H1 (cell line): ENCODE data around the gene CIITA. TPM values are rescaled to one million over a fixed set of nuclear protein-coding genes. Genes with fewer than 3 reads are reported as not detected.

Experiments
- CTCF ChIA-PET: fragments of 300-600 bp; sonication (Branson Sonifier 250); formaldehyde crosslinking; loops from one replicate; lab custom pipeline; 2021; ENCODE audit not compliant: partially characterized antibody; lab: Charles Lee
- POLR2A ChIA-PET: fragments of 300-600 bp; sonication (Branson Sonifier 250); formaldehyde crosslinking; loops from one replicate; lab custom pipeline; 2021; ENCODE audit warnings: inconsistent platforms; ENCODE audit not compliant: partially characterized antibody; lab: Charles Lee
- DNase-seq, 2 experiments: peaks; one replicate each; pipeline versions ENCODE4 v3.0.0 to v3.0.0-alpha.2; 2010 to 2022; ENCODE audit warnings: low spot score in 2 of 2, low read depth in 1 of 2, mixed read lengths in 1 of 2
- FAIRE-seq: peaks from 2 replicates; lab custom pipeline; 2011; peaks lifted over from hg19 to GRCh38; lab: Jason Lieb, UNC
- H2AFZ ChIP-seq: 2 replicates; pipeline ENCODE4 v1.8.1; 2012; ENCODE audit warnings: low read length, inconsistent platforms
- H2AK5ac ChIP-seq: 2 replicates; pipeline ENCODE4 v1.6.1; 2013; ENCODE audit warnings: low read depth, low read length
- H2BK120ac ChIP-seq: replicated peaks from 2 replicates; pipeline ENCODE3; 2013; ENCODE audit warnings: low read depth, low read length, inconsistent platforms
- H2BK12ac ChIP-seq: 2 replicates; pipeline ENCODE4 v1.6.1; 2013; ENCODE audit warnings: low read depth, low read length
- H2BK15ac ChIP-seq: 2 replicates; pipeline ENCODE4 v1.6.1; 2013; ENCODE audit warnings: low read length
- H2BK20ac ChIP-seq: 2 replicates; pipeline ENCODE4 v1.6.1; 2013; ENCODE audit warnings: low read length
- H2BK5ac ChIP-seq: 2 replicates; pipeline ENCODE4 v1.6.1; 2013; ENCODE audit warnings: low read depth, low read length
- H3K14ac ChIP-seq: 2 replicates; pipeline ENCODE4 v1.6.1; 2013; ENCODE audit warnings: inconsistent platforms; ENCODE audit not compliant: insufficient read length
- H3K18ac ChIP-seq: 2 replicates; pipeline ENCODE4 v1.6.1; 2013; ENCODE audit warnings: low read length; ENCODE audit errors: extremely low read depth
- H3K23ac ChIP-seq: 2 replicates; pipeline ENCODE4 v1.6.1; 2013; ENCODE audit warnings: inconsistent platforms; ENCODE audit not compliant: insufficient read length
- H3K23me2 ChIP-seq: 2 replicates; pipeline ENCODE4 v1.6.1; 2013; ENCODE audit warnings: low read depth, low read length
- H3K27ac ChIP-seq: 2 replicates; pipeline ENCODE4 v1.6.1; 2011; ENCODE audit warnings: low read depth, low read length, inconsistent platforms
- H3K27me3 ChIP-seq, 4 experiments: replicated peaks in 1 of 4; 1 replicate in 1 of 4; 2 replicates in 3 of 4; pipeline versions ENCODE4 v1.6.1 to v1.8.1; 2011 to 2013; ENCODE audit warnings: low read length in 3 of 4, mild to moderate bottlenecking in 3 of 4, inconsistent platforms in 2 of 4, mixed read lengths in 2 of 4, moderate library complexity in 1 of 4; ENCODE audit not compliant: control insufficient read depth in 3 of 4, insufficient read depth in 3 of 4; ENCODE audit errors: extremely low read depth in 1 of 4
- H3K36me3 ChIP-seq, 4 experiments: 2 replicates each; pipeline versions ENCODE4 v1.6.1 to v1.8.1; 2011 to 2013; ENCODE audit warnings: mild to moderate bottlenecking in 4 of 4, low read length in 3 of 4, moderate library complexity in 2 of 4, control low read depth in 1 of 4, inconsistent platforms in 1 of 4; ENCODE audit not compliant: insufficient read depth in 4 of 4, control insufficient read depth in 2 of 4
- H3K4ac ChIP-seq: replicated peaks from 2 replicates; pipeline ENCODE3; 2013; ENCODE audit warnings: low read length, low read depth, mixed read lengths, inconsistent platforms; ENCODE audit not compliant: insufficient read length
- H3K4me1 ChIP-seq, 4 experiments: replicated peaks in 1 of 4; 1 replicate in 1 of 4; 2 replicates in 3 of 4; pipeline versions ENCODE4 v1.6.1 to v1.8.1; 2011 to 2013; ENCODE audit warnings: low read length in 3 of 4, inconsistent platforms in 2 of 4, mixed read lengths in 1 of 4; ENCODE audit not compliant: insufficient read depth in 4 of 4, control insufficient read depth in 3 of 4
- H3K4me2 ChIP-seq, 2 experiments: 2 replicates each; pipeline versions ENCODE4 v1.6.1 to v1.8.1; 2011 to 2013; ENCODE audit warnings: low read depth in 2 of 2, low read length in 2 of 2, control low read depth in 1 of 2, inconsistent platforms in 1 of 2, mild to moderate bottlenecking in 1 of 2; ENCODE audit not compliant: insufficient read depth in 1 of 2
- H3K4me3 ChIP-seq, 4 experiments: fragments of 200-600, 300-600 bp in 1 of 4; sonication (generic), shearing (Covaris generic), sonication (Bioruptor Twin) in 1 of 4; 2 replicates each; pipeline versions ENCODE4 v1.5.1 to v1.8.1; 2011 to 2016; ENCODE audit warnings: low read length in 4 of 4, low read depth in 3 of 4, control low read depth in 2 of 4, inconsistent platforms in 2 of 4, mild to moderate bottlenecking in 2 of 4, mixed read lengths in 1 of 4, moderate library complexity in 1 of 4; ENCODE audit not compliant: insufficient read depth in 2 of 4; ENCODE audit errors: extremely low read depth in 1 of 4
- H3K56ac ChIP-seq: replicated peaks from 2 replicates; pipeline ENCODE3; 2013; ENCODE audit warnings: low read depth, mild to moderate bottlenecking, mixed read lengths, low read length, inconsistent platforms; ENCODE audit not compliant: insufficient read length
- H3K79me1 ChIP-seq: 2 replicates; pipeline ENCODE4 v1.6.1; 2013; ENCODE audit warnings: low read depth, low read length, control low read depth
- H3K79me2 ChIP-seq, 2 experiments: 2 replicates each; pipeline versions ENCODE4 v1.6.1 to v1.8.1; 2012 to 2013; ENCODE audit warnings: low read length in 2 of 2, mild to moderate bottlenecking in 2 of 2, inconsistent platforms in 1 of 2; ENCODE audit not compliant: insufficient read depth in 2 of 2, control insufficient read depth in 1 of 2
- H3K9ac ChIP-seq, 4 experiments: replicated peaks in 1 of 4; 1 replicate in 1 of 4; 2 replicates in 3 of 4; pipeline versions ENCODE4 v1.6.1 to v1.8.1; 2011 to 2013; ENCODE audit warnings: low read depth in 3 of 4, low read length in 3 of 4, control low read depth in 2 of 4, mild to moderate bottlenecking in 2 of 4, moderate library complexity in 2 of 4, inconsistent platforms in 1 of 4; ENCODE audit errors: extremely low read depth in 1 of 4
- H3K9me3 ChIP-seq, 2 experiments: 2 replicates each; pipeline versions ENCODE4 v1.6.1 to v1.8.1; 2012 to 2013; ENCODE audit warnings: mild to moderate bottlenecking in 2 of 2, moderate library complexity in 2 of 2, control low read depth in 1 of 2, inconsistent platforms in 1 of 2, low read depth in 1 of 2, low read length in 1 of 2, mixed read lengths in 1 of 2; ENCODE audit not compliant: insufficient read depth in 2 of 2
- H4K20me1 ChIP-seq, 2 experiments: replicated peaks in 1 of 2; 2 replicates each; pipeline versions ENCODE3 to v1.8.1; 2011 to 2013; ENCODE audit warnings: inconsistent platforms in 2 of 2, low read length in 2 of 2, mild to moderate bottlenecking in 1 of 2; ENCODE audit not compliant: insufficient read depth in 2 of 2, control insufficient read depth in 1 of 2
- H4K5ac ChIP-seq: 2 replicates; pipeline ENCODE4 v1.6.1; 2013; ENCODE audit warnings: low read length, low read depth, mixed read lengths, inconsistent platforms; ENCODE audit not compliant: insufficient read length
- H4K8ac ChIP-seq: 2 replicates; pipeline ENCODE4 v1.8.0; 2013; ENCODE audit warnings: mild to moderate bottlenecking, moderate library complexity, low read length, inconsistent platforms; ENCODE audit not compliant: insufficient read depth; ENCODE audit errors: extremely low read depth
- H4K91ac ChIP-seq: replicated peaks from 2 replicates; pipeline ENCODE3; 2013; ENCODE audit warnings: low read length, mixed read lengths, inconsistent platforms; ENCODE audit not compliant: insufficient read length
- CHD2 ChIP-seq: IDR thresholded peaks from 2 replicates; pipeline ENCODE4 v1.6.1; 2012; ENCODE audit warnings: low read length, improper control_type of control experiment
- E2F6 ChIP-seq: IDR thresholded peaks from 2 replicates; pipeline ENCODE4 v1.6.1; 2012; ENCODE audit warnings: inconsistent platforms
- EGR1 ChIP-seq: IDR thresholded peaks from 2 replicates; pipeline ENCODE4 v1.6.1; 2011; ENCODE audit warnings: low read depth, low read length, borderline replicate concordance
- EP300 ChIP-seq, 2 experiments: IDR thresholded peaks; 1 replicate in 1 of 2; 2 replicates in 1 of 2; pipeline ENCODE4 v1.6.1; 2011 to 2012; ENCODE audit warnings: low read depth in 2 of 2, low read length in 2 of 2, mild to moderate bottlenecking in 2 of 2, borderline replicate concordance in 1 of 2, inconsistent platforms in 1 of 2, moderate library complexity in 1 of 2
- FOSL1 ChIP-seq: IDR thresholded peaks from 2 replicates; pipeline ENCODE4 v1.6.1; 2011; ENCODE audit warnings: mild to moderate bottlenecking, low read depth, low read length, moderate library complexity; ENCODE audit not compliant: insufficient read depth
- JUND ChIP-seq: IDR thresholded peaks from 2 replicates; pipeline ENCODE4 v1.6.1; 2011; ENCODE audit warnings: mild to moderate bottlenecking, improper control_type of control experiment, low read length
- KDM1A ChIP-seq: fragments of 200-600, 300-600 bp; sonication (generic); IDR thresholded peaks from 2 replicates; pipeline ENCODE4 v1.7.1; 2016; ENCODE audit warnings: mild to moderate bottlenecking, low read length, borderline replicate concordance
- TCF12 ChIP-seq: IDR thresholded peaks from 2 replicates; pipeline ENCODE4 v1.6.1; 2011; ENCODE audit warnings: low read depth, mild to moderate bottlenecking, low read length
- WGBS, 2 experiments: shearing (Covaris generic) in 1 of 2; methylation state at CpG; one replicate each; pipeline versions ENCODE4 v1.1.6 to v1.1.7; 2013 to 2015; ENCODE audit warnings: low lambda C conversion rate in 2 of 2, mixed read lengths in 2 of 2, inconsistent platforms in 1 of 2, low coverage in 1 of 2, missing lambda C conversion rate in 1 of 2; ENCODE audit not compliant: insufficient replicate concordance in 2 of 2, insufficient coverage in 1 of 2, insufficient read length in 1 of 2; ENCODE audit errors: extremely low coverage in 1 of 2, missing lambda C conversion rate in 1 of 2; 5-methylcytosine and 5-hydroxymethylcytosine counted together
- polyA plus RNA-seq, 7 experiments: library from polyadenylated mRNA; depleted of rRNA in 3 of 7; stranded (reverse) in 5 of 7; unstranded in 2 of 7; fragments of >200 nt in 5 of 7; fragments of 200-250 nt in 2 of 7; gene quantifications; 1 replicate in 5 of 7; 2 replicates in 1 of 7; 4 replicates in 1 of 7; pipeline versions ENCODE4 v1.2.1 to v1.2.3, GENCODE V29; 2011 to 2013; ENCODE audit warnings: missing spikeins in 2 of 7, mixed read lengths in 2 of 7
- total RNA-seq: library from RNA; stranded (reverse); fragmentation: NEBNext Ultra II Directional; extraction: Animal tissue kit (Norgen Biotek cat#: 25700); gene quantifications from 2 replicates; pipeline ENCODE4 v1.2.1, GENCODE V29; 2021

The CIITA gene
- total and polyA plus RNA-seq, 2 of the 8 experiments (the other 6 are each of a cell fraction or from before 2014, with no cell fraction given), result 0.07 to 0.17 TPM

- H3K56ac ChIP-seq, result no peak overlapping the region
- no peak overlapping the region for H3K9ac ChIP-seq
- no peak overlapping the region for H4K5ac ChIP-seq
- 79% methylated on average over 1 of the region's 1 CpG; no CpG with 5 or more reads in 1 of the 2 experiments for WGBS, 2 experiments
- peaks cover 0 to 3% (median 0%) of the 10 kb centered on the region in 4 experiments; a peak in 1 of 7 replicates for H3K27me3 ChIP-seq
- DNase-seq (no peak), FAIRE-seq (no peak)
- 0 out of 7 replicates have a peak, but pooled peaks cover 0 to 2% (median under 1%) of the 10 kb centered on the region in 4 experiments for H3K4me1 ChIP-seq
- H3K18ac ChIP-seq, result no peak overlapping the region
- no peak overlapping the region for H3K4me3 ChIP-seq
- H2BK12ac ChIP-seq, result no peak overlapping the region
- no peak overlapping the region for H2BK120ac ChIP-seq
- no peak overlapping the region for H3K23ac ChIP-seq
- POLR2A ChIA-PET, result no interaction called here
- H3K9me3 ChIP-seq, result no peaks in the 10 kb centered on the region
- H3K23me2 ChIP-seq, result no peaks in the 10 kb centered on the region
- H2BK5ac ChIP-seq, result no peak overlapping the region
- no peaks in the 10 kb centered on the region for H3K36me3 ChIP-seq
- no peak overlapping the region for H3K4ac ChIP-seq
- H2AFZ ChIP-seq, result no peak overlapping the region
- no peak overlapping the region for H3K27ac ChIP-seq
- no peak overlapping the region for H2BK15ac ChIP-seq
- H2BK20ac ChIP-seq, result no peak overlapping the region
- no peak overlapping the region for H3K14ac ChIP-seq
- no peaks in the 10 kb centered on the region for H3K79me2 ChIP-seq
- no peak overlapping the region for H4K91ac ChIP-seq
- no peak overlapping the region for H2AK5ac ChIP-seq
- CTCF ChIA-PET, result no interaction called here
- no peak overlapping the region for H3K4me2 ChIP-seq
- no peak overlapping the region for H4K8ac ChIP-seq
- TF ChIP-seq CHD2 (no peak), EGR1 (no peak), E2F6 (no peak), FOSL1 (no peak), TCF12 (no peak), EP300 (IDR thresholded peaks at IDR 0.05; ENCODE audit: borderline replicate concordance in 1 of 2, low read depth in 2 of 2, low read length in 2 of 2) (no peak), JUND (no peak), KDM1A (peak; percentile 72; the same call in 1 of the 2 replicates)
- no peaks in the 10 kb centered on the region for H4K20me1 ChIP-seq
- H3K79me1 ChIP-seq, result no peaks in the 10 kb centered on the region
Measured at GRCh38 chr16:10836174-10836853, 40.7 kb upstream of the CIITA start.
